BLaER1 treated with 17β-estradiol and CSF1 and Interleukin-3, amounts not matched to agents 10 nM and 100 nM (cell line): ENCODE data around the gene ZNF697.

Experiments
- H3K27ac ChIP-seq, 11 experiments: shearing (Covaris generic); formaldehyde crosslinking; 2 replicates each; pipeline ENCODE4 v1.8.1; 2022
- H3K27me3 ChIP-seq, 11 experiments: shearing (Covaris generic); formaldehyde crosslinking; 2 replicates each; pipeline ENCODE4 v1.8.1; 2022
- H3K36me3 ChIP-seq, 11 experiments: shearing (Covaris generic); formaldehyde crosslinking; 2 replicates each; pipeline ENCODE4 v1.8.1; 2022
- H3K4me1 ChIP-seq, 10 experiments: shearing (Covaris generic); formaldehyde crosslinking; 2 replicates each; pipeline ENCODE4 v1.8.1; 2022
- H3K4me2 ChIP-seq, 11 experiments: shearing (Covaris generic); formaldehyde crosslinking; 2 replicates each; pipeline ENCODE4 v1.8.1; 2022
- H3K4me3 ChIP-seq, 10 experiments: shearing (Covaris generic); formaldehyde crosslinking; 2 replicates each; pipeline ENCODE4 v1.8.1; 2022
- H3K9ac ChIP-seq, 11 experiments: shearing (Covaris generic); formaldehyde crosslinking; 2 replicates each; pipeline ENCODE4 v1.8.1; 2022
- H3K9me3 ChIP-seq, 11 experiments: shearing (Covaris generic); formaldehyde crosslinking; replicated peaks in 1 of 11; 2 replicates each; pipeline ENCODE4 v1.8.1; 2022
- H4K20me1 ChIP-seq, 11 experiments: shearing (Covaris generic); formaldehyde crosslinking; 2 replicates each; pipeline ENCODE4 v1.8.1; 2022
- Cebpa-rat ChIP-seq, 11 experiments: shearing (Covaris generic); IDR thresholded peaks; 2 replicates each; pipeline ENCODE4 v1.8.1; 2022

The ZNF697 gene

DNA sequence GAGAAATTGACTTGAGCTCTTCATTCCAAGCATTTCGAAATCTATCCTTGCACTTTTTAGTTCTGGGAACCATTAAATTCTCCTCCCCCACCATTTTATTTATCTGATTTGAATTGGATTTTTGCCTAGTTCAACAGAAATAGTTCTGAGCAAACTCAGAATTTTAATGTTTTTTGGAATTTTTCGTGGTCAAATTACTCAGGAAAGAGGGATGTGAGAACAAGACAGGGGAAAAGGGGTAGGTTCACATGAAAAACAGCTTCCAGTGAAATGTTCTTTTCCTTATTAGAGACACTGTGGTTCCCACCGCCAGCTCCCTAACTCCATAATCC is 5.7 kb upstream of the ZNF697 start:
- H3K9ac ChIP-seq: no peak overlapping the region
- H3K4me3 ChIP-seq: no peak overlapping the region
- H3K27me3 ChIP-seq: peaks cover 0 to 15% (median 6%) of the 10 kb centered on the region in 11 experiments; a peak in 7 of 22 replicates
- no peaks in the 10 kb centered on the region for H3K36me3 ChIP-seq
- no peaks in the 10 kb centered on the region for H3K9me3 ChIP-seq
- H4K20me1 ChIP-seq: no peaks in the 10 kb centered on the region
- no peak for TF ChIP-seq Cebpa-rat (IDR thresholded peaks at IDR 0.05)
- no peak overlapping the region for H3K4me2 ChIP-seq
- peaks cover 0 to 3% (median 0%) of the 10 kb centered on the region in 10 experiments; a peak in 2 of 20 replicates for H3K4me1 ChIP-seq
- no peak overlapping the region for H3K27ac ChIP-seq

DNA sequence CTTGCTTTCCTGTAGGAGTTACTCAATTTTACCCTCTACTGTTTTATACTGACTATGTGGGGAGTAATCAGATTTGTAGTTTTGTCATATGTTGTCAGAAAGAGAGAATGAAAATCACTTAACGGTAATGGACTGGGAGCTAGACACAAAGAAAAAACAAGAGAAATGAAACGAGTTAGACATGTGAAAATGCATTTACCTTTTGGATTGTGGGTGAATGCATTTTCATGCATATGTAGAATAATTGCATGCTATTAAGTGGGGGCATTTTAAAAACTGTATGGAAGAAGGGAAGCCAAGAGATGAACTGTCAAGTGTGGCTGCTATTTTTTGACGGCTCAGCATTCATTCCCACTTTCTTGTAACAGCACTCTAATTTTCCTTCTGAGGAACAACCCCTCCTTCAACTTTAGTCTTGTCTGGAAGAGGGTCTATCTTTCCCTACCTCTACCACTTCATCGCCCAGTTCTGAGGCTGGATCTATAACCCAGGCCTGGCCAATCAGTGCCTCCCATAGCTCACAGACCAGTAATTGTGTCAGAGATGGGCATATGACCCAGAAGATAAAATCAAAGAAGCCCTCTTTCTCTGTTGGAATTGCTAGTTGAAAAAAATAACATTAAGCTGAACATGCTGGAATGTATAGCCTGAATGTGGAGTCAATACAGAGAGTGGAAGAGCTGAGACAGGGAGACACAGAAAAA is 5.2 kb upstream of the ZNF697 start:
- Histone ChIP-seq H3K4me3 (no peak overlapping the region), H3K4me2 (no peak overlapping the region), H3K9ac (no peak overlapping the region), H4K20me1 (no peaks in the 10 kb centered on the region), H3K9me3 (no peaks in the 10 kb centered on the region), H3K4me1 (peaks cover 0 to 5% (median 0%) of the 10 kb centered on the region in 10 experiments; a peak in 2 of 20 replicates), H3K27me3 (peaks cover 0 to 20% (median 7%) of the 10 kb centered on the region in 11 experiments; a peak in 7 of 22 replicates), H3K27ac (no peak overlapping the region), H3K36me3 (no peaks in the 10 kb centered on the region)
- no peak for TF ChIP-seq Cebpa-rat (IDR thresholded peaks at IDR 0.05)

- peaks cover 0 to 5% (median 0%) of the 10 kb centered on the region in 10 experiments; a peak in 2 of 20 replicates for H3K4me1 ChIP-seq
- H3K27ac ChIP-seq: no peak overlapping the region
- no peaks in the 10 kb centered on the region for H3K9me3 ChIP-seq
- peaks cover 0 to 21% (median 7%) of the 10 kb centered on the region in 11 experiments; a peak in 7 of 22 replicates for H3K27me3 ChIP-seq
- H3K4me3 ChIP-seq: no peak overlapping the region
- no peak for TF ChIP-seq Cebpa-rat (IDR thresholded peaks at IDR 0.05)
- no peak overlapping the region for H3K4me2 ChIP-seq
- no peaks in the 10 kb centered on the region for H4K20me1 ChIP-seq
- H3K9ac ChIP-seq: no peak overlapping the region
- H3K36me3 ChIP-seq: no peaks in the 10 kb centered on the region
These were observed 4.5 kb upstream of the ZNF697 start for GRCh38 chr1:119652587-119652986.

- H3K36me3 ChIP-seq: no peaks in the 10 kb centered on the region
- no peaks in the 10 kb centered on the region for H3K9me3 ChIP-seq
- no peak overlapping the region for H3K9ac ChIP-seq
- no peak overlapping the region for H3K4me2 ChIP-seq
- H3K27me3 ChIP-seq: peaks cover 0 to 21% (median 7%) of the 10 kb centered on the region in 11 experiments; a peak in 7 of 22 replicates
- H3K4me1 ChIP-seq: peaks cover 2 to 10% (median 7%) of the 10 kb centered on the region in 10 experiments; a peak in 19 of 20 replicates
- no peak overlapping the region for H3K4me3 ChIP-seq
- H3K27ac ChIP-seq: no peak overlapping the region
- no peak for TF ChIP-seq Cebpa-rat (IDR thresholded peaks at IDR 0.05)
- H4K20me1 ChIP-seq: no peaks in the 10 kb centered on the region
These were observed 3.6 kb upstream of the ZNF697 start for GRCh38 chr1:119651641-119652040.

GRCh38 chr1:119651133-119651532 is 3.1 kb upstream of the ZNF697 start:
- H3K4me3 ChIP-seq: no peak overlapping the region
- H3K27me3 ChIP-seq: peaks cover 0 to 21% (median 7%) of the 10 kb centered on the region in 11 experiments; a peak in 7 of 22 replicates
- H3K27ac ChIP-seq: no peak overlapping the region
- H3K36me3 ChIP-seq: no peaks in the 10 kb centered on the region
- no peaks in the 10 kb centered on the region for H4K20me1 ChIP-seq
- TF ChIP-seq Cebpa-rat (IDR thresholded peaks at IDR 0.05): no peak
- H3K4me2 ChIP-seq: no peak overlapping the region
- H3K4me1 ChIP-seq: peaks cover 6 to 15% (median 12%) of the 10 kb centered on the region in 10 experiments
- H3K9ac ChIP-seq: no peak overlapping the region
- H3K9me3 ChIP-seq: no peaks in the 10 kb centered on the region

DNA sequence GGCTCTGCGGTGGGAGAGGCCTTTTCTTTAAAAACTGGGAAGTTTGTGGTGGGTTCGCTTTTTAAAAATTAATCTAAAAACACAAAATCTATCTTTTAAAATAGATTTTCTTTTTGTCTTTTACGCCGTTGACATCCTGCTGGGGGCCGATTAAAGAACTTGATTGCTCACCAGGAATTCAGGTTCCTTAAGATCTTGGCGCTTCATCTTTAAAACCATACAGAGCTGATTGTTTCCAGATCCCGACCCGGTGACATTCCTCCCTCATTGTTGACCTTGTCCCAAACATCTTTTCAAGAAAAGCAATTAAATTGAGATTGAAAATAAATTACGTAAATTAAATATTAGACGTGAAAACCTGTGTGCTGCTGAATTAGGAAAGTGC is 546 bp upstream of the ZNF697 start:
- H3K4me3 ChIP-seq: peak overlapping the region; percentile 74 to 93 (median 85)
- peak overlapping the region; percentile 63 to 98 (median 93) for H3K4me2 ChIP-seq
- no peaks in the 10 kb centered on the region for H3K36me3 ChIP-seq
- H3K9ac ChIP-seq: peak overlapping the region; percentile 76 to 90 (median 85)
- no peaks in the 10 kb centered on the region for H3K9me3 ChIP-seq
- H3K4me1 ChIP-seq: peaks cover 6 to 32% (median 19%) of the 10 kb centered on the region in 10 experiments
- no peak for TF ChIP-seq Cebpa-rat (IDR thresholded peaks at IDR 0.05)
- peak overlapping the region in 10 of 11 experiments; percentile 21 to 88 (median 77); a peak in 15 of 22 replicates for H3K27ac ChIP-seq
- H3K27me3 ChIP-seq: peaks cover 0 to 21% (median 7%) of the 10 kb centered on the region in 11 experiments; a peak in 7 of 22 replicates
- peaks cover 0 to 1% (median 0%) of the 10 kb centered on the region in 11 experiments; a peak in 2 of 22 replicates for H4K20me1 ChIP-seq

DNA sequence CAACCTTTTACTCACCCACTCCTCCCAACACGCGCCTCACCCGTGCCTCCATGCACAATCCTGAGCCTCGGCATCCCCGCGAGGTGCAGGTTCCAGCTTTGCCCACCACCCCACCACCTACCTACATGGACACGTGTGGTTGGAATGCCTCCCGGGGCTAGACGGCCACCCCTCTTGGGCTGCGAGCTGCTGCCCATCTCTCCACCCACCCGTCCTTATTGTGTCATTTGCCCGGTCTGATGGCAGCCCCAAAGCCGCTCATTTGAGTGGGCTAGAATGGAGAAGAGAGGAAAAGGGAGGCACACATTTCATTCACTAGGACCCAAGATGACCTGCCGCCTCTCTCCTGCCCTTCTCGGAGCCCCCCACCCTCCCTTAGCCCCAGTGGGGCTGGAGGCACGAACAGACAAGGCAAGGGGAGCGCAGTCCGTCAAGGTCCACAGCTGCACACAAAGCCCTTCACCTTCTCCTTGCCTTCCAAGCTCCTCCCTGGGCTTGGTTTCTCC is 785 bp downstream of the ZNF697 start:
- no peak for TF ChIP-seq Cebpa-rat (IDR thresholded peaks at IDR 0.05)
- Histone ChIP-seq H3K9ac (peak overlapping the region; percentile 76 to 90 (median 85)), H3K4me1 (peaks cover 6 to 32% (median 19%) of the 10 kb centered on the region in 10 experiments), H3K27me3 (peaks cover 0 to 21% (median 7%) of the 10 kb centered on the region in 11 experiments; a peak in 7 of 22 replicates), H3K4me2 (peak overlapping the region; percentile 89 to 98 (median 94)), H3K27ac (peak overlapping the region in 10 of 11 experiments; percentile 62 to 88 (median 77); a peak in 17 of 22 replicates), H3K4me3 (peak overlapping the region; percentile 74 to 93 (median 85)), H3K9me3 (peaks cover 0 to 1% (median under 1%) of the 10 kb centered on the region in 11 experiments; a peak in 6 of 22 replicates), H3K36me3 (peaks cover 0 to 1% (median 0%) of the 10 kb centered on the region in 11 experiments; a peak in 1 of 22 replicates), H4K20me1 (peaks cover 0 to 8% (median 0%) of the 10 kb centered on the region in 11 experiments; a peak in 4 of 22 replicates)

DNA sequence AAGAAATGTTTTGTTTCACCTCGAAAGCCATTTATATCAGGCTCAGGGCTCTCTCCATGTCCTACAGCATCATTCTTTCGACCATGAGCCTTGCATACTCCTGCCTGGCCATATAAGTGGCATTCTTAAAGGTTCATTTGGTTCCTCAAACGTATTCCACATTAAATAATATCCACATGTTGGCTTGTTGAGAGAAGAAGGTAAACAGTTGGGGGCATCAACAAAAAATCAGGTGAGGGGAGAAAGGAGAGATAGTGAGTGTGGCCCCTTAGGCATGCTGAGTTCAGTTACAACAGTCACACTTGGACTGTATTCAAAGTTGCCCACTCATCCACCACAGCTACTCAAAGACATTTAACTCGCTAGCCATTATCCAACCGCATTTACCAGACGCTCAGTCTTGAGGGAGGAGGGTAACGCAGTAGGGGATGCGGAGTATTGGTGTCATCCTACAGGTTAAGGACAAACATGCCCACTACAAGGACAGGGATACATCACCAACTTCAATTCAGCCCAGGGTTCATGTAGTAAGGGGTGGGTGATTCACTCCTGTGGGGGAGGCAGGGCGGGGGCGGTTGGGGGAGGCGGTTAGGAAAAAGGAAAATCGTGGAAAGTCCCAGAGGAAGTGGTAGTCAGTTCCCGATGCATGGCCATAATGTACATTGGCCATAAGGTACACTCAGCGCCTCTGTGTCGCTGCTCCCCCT is 1.4 kb downstream of the ZNF697 start:
- H4K20me1 ChIP-seq: peaks cover 0 to 8% (median 0%) of the 10 kb centered on the region in 11 experiments; a peak in 4 of 22 replicates
- H3K4me1 ChIP-seq: peaks cover 6 to 32% (median 19%) of the 10 kb centered on the region in 10 experiments
- peak overlapping the region; percentile 89 to 98 (median 94) for H3K4me2 ChIP-seq
- peak overlapping the region in 4 of 11 experiments; percentile 7 to 88 (median 84); a peak in 5 of 22 replicates for H3K27ac ChIP-seq
- H3K27me3 ChIP-seq: peaks cover 0 to 21% (median 7%) of the 10 kb centered on the region in 11 experiments; a peak in 7 of 22 replicates
- peaks cover 2 to 7% (median 6%) of the 10 kb centered on the region in 11 experiments; a peak in 15 of 22 replicates for H3K9me3 ChIP-seq
- peaks cover 0 to 7% (median 2%) of the 10 kb centered on the region in 11 experiments; a peak in 6 of 22 replicates for H3K36me3 ChIP-seq
- peak overlapping the region; percentile 74 to 93 (median 85); a peak in 19 of 20 replicates for H3K4me3 ChIP-seq
- peak overlapping the region in 7 of 11 experiments; percentile 83 to 90 (median 88); a peak in 10 of 22 replicates for H3K9ac ChIP-seq
- TF ChIP-seq Cebpa-rat (IDR thresholded peaks at IDR 0.05): no peak
